HG02884 (cell line): Measurements from ENCODE around the gene AFF1.

Experiments used
- ATAC-seq: cut with Tn5 transposase; IDR thresholded peaks from one replicate; pipeline ENCODE4 v1.9.1; 2021; ENCODE audit warnings: mild to moderate bottlenecking, moderate library complexity; ENCODE audit not compliant: unreplicated experiment

Gene AFF1

GRCh38 chr4:87105101-87105845 is 170.5 kb downstream of the AFF1 start:
- no peak for ATAC-seq

GRCh38 chr4:87108142-87108546 is 173.3 kb downstream of the AFF1 start:
- ATAC-seq = no peak

DNA sequence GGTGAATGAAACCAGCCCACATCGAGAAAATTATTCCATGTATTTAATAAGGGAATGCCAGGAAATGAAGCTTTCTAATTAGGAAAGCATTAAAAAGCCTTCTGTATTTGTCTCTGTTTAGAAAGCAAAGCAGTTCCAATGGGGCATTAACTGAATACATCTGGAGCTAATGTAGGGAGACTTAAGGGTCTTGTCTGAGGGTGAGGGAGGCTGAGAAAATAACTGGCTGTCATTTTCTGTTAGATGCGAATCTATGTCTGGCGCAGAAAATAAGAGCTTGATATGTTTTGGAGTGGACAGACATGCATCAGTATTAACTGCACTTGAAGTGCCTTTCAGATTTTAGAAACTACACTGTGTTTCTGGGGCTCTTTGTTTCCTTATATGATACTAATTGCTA is 174.3 kb downstream of the AFF1 start:
- no peak for ATAC-seq

GRCh38 chr4:87109945-87110344 is 175.1 kb downstream of the AFF1 start:
- ATAC-seq = no peak

DNA sequence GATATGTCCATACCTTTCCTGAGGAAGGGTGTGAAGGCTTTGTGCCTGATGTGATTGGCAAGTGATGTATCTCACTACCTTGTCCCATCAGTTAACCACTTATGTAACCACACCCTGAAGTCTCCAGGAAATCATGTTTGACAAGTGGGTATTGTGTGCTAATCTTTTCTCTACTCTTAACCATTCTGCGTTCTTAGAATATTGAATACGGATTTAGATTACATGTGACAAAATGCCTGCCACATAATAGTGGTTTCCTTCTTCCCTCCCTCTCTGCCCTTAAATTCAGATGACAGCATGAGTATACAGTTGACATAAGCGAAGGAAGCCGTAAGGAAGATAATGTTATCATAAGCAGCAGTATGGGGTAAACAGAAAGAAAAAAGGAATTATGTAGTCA is 177.3 kb downstream of the AFF1 start:
- ATAC-seq = no peak

DNA sequence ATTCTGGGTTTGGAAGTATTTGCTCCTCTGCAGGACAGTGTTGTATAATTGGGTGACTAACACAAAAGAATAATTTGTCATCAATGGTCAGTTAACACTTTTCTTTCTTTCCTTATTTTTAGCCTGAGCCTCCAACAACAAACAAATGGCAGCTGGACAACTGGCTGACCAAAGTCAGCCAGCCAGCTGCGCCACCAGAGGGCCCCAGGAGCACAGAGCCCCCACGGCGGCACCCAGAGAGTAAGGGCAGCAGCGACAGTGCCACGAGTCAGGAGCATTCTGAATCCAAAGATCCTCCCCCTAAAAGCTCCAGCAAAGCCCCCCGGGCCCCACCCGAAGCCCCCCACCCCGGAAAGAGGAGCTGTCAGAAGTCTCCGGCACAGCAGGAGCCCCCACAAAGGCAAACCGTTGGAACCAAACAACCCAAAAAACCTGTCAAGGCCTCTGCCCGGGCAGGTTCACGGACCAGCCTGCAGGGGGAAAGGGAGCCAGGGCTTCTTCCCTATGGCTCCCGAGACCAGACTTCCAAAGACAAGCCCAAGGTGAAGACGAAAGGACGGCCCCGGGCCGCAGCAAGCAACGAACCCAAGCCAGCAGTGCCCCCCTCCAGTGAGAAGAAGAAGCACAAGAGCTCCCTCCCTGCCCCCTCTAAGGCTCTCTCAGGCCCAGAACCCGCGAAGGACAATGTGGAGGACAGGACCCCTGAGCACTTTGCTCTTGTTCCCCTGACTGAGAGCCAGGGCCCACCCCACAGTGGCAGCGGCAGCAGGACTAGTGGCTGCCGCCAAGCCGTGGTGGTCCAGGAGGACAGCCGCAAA is 179.6 kb downstream of the AFF1 start:
- ATAC-seq = no peak

DNA sequence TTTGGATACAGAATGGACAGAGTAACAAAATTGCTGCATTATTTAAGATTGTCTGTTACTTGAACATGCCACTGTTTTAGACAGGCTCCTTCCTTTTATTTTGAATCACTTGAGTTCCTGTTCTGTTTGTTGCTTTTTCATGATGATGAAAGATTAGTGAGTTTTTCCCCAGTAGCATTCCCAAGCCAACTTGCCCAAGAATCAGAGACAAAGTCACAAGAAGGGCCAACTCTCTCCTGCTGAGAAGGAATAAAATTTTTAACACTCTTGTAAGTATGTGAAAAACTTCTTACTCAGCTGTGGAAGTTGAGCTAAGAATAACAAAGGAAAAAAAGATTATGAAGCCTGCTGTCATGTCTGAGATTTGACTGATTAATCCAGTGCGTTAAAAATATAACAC is 181.4 kb downstream of the AFF1 start:
- no peak for ATAC-seq

DNA sequence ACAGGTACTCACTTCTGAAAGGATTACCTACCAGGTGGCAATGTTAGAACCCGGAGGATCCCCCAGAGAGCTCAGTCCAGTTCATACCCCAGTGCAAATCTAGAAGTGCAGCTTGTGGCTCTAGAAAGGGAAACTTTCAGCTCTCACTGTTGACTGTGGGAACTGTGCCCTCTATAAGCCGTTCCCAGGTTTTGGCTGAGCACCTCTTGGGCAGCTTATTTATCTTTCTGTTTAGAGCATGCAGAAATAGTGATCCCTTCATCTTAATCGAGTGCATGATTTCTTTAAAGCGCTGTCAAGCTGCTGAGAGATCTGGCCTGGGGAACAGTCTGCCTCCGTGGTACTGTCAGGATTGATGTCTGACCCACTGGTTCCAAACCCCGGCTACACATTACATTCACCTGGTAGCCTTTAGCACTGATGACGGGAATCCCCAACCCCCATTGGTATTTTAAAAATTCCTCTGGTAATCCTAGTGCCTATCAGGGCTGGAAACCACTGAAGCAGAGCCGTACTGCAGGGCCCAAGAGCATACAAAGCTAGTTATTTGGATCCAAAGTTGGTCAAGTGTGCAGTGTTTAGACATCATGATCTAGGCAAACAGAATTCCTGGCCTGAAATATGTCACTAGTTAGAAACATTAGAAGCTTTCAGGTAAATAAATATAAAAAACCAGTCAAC is 182.4 kb downstream of the AFF1 start:
- ATAC-seq = no peak

DNA sequence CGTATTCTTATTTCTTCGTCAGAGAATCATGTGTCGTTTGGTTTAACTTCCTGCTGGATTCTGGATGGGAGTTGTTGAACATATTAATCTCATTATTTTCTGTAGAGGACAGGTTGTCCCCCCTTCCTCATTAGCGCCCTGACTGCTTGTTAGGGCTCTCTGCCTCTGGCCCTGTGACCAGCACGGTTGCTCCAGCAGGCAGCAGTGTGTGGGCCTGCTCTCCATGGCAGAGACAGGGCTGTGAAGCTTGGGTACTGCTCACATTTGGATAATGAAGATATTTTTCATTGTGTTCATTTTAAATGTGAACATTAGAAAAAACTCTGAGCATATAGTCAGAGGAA is 182.9 kb downstream of the AFF1 start:
- no peak for ATAC-seq

DNA sequence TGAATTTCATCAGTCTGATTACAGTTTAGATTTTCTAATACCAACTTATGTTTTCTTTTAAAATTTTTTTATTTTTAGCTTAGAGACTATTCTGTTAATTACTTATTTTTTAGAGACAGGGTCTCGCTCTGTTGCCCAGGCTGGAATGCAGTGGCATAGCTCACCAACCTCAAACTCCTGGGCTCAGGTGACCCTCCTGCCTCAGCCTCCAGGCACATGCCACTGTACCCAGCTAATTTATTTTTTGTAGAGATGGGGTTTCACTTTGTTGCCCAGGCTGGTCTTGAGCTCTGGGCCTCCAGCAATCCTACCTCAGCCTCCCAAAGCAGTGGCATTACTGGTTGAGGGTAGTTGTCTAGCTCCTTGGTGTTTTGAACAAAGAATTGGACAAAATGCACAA is 183.6 kb downstream of the AFF1 start:
- no peak for ATAC-seq

DNA sequence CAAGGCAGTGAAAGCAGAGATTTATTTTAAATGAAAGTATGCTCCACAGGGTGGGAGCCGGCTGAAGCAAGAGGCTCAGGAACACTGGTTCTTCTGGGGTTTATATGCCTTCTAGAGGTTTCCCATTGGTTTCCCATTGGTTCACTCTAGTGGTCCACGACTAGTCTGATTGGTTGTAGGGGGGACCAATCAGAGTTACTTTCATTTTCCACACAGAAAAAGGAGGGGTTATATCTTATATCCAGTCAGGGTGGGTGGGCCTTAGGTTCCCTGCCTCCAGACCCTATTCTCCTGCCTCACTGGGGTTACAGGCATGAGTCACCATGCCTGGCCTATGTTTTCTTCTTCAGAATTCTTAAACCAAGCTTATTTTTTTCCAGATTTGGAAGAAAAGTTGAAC is 184.0 kb downstream of the AFF1 start:
- ATAC-seq = no peak

GRCh38 chr4:87120010-87120409 is 185.2 kb downstream of the AFF1 start:
- no peak for ATAC-seq

DNA sequence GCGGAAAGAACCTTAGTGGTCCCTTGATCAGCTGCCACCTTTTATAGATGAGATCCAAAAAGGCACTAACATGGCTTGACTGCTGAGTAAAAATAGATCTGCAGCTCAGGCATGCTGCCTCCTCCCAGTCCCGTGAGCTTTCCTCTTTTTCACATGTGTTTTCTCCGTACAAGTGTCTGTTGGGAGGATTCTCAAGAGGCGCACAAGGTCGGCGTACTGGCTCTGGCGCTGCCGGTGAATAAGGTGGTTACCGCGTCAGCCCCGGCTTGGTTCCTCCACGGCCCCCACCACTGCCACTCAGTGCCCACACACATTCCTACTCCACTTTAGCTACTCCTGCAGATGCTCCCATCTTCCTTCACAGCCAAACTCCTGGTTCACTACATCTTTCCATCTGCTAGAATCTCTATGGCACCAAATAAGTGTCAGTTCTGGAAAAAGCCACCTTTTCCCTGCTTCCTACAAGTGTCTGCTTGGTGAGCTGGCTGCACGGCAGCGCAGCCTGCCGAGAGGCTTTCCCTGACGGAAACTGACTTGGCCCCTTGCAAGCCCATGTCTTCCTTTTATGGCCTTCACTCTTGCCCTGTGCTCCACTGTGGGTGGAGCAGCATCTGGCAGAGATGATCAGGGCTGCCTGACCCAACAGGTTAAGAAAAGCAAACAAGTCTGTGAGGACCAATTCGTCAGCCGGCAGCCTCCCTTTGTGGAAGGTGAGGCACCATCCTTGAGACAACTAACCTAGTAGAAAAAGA is 185.8 kb downstream of the AFF1 start:
- no peak for ATAC-seq

DNA sequence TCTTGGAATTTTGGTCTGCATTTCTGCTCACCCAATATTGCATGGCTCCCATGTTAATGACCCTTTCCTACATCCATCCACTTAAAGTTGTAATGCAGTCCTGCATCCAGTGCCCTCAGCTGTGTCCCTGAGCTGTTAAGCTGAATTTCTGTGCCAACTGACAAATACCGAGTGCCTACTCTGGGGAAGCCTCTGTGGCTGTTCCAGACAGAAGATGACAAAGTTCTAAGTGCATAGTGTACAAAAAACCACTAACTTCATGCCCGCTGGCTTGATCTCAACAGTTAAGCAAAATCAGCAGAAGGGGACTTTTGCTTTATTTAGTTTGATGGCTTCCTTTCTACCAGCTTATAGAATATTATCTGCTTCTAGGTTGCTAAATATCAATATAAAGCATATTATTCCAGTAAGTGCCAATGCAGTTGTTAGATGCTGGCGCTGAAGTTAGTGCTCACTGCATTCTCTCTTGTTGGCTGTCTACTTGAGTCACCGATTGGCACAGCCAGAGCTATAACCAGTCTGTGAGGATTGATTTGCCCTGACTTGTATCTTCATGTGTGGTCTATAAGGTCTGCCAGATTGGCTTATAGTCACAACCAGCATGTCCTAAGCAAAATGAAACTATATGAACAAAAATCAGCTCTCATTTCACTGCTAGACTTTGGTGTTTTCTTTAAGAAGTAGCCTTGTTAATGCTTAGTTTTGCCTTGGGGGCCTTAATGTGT is 186.7 kb downstream of the AFF1 start:
- no peak for ATAC-seq

DNA sequence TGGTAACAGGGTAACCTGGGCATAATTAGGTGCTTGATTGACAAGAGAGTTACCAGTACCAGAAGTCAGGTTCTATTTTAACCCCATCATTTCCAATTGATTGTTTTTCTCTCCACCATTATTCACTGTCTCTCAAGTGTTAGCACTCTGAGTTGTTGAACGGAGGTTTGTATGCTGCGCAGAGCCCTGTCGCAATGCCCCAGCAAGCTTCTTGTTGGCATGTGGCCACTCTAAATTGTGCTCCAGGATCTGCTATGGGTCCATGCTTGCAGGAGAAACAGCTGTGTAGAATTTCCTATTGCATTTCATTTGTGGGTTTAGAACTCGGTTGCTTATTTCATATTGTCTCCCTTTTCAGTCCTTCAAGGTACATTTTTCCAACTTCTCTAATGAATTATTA is 187.4 kb downstream of the AFF1 start:
- ATAC-seq = no peak

DNA sequence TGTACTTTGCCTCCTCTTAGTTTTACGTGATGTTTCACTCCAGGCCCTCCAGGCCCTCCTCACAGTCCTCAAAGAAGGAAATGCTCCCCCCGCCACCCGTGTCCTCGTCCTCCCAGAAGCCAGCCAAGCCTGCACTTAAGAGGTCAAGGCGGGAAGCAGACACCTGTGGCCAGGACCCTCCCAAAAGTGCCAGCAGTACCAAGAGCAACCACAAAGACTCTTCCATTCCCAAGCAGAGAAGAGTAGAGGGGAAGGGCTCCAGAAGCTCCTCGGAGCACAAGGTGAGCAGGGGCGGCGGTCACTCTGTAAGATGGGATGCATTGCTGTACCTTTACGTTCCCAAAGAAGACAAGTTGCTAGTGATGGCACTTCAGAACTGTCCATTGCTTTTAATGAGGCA is 191.2 kb downstream of the AFF1 start:
- ATAC-seq = no peak

GRCh38 chr4:87128006-87128705 is 193.3 kb downstream of the AFF1 start:
- ATAC-seq = no peak

- ATAC-seq = no peak
These were observed 194.9 kb downstream of the AFF1 start for GRCh38 chr4:87129681-87130080.

- no peak for ATAC-seq
These were observed 196.3 kb downstream of the AFF1 start for GRCh38 chr4:87130985-87131703.
